ENCODE measurements around the gene SCRT2.

The SCRT2 gene

DNA sequence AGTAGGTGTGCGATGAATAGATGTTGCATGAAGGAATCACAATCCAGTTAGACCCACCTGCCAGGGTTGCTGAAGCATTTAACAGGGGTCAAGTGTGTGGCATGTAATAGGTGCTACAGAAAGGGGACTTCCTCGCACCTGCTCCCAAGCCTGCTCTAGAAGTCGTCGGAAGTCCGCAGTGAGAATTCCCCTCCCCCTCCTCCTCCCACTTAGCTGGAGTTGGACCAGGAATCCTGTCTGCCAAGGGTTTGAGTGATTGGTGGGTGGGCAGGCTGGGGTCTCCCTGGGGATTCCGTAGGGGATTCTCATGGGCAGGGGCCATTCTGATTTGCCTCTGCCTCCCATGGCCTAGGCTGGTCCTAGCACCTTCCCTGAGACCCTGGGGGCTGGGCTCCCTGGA lies 10.3 kb downstream of the SCRT2 start:
- TF ChIP-seq, protein P1, sequence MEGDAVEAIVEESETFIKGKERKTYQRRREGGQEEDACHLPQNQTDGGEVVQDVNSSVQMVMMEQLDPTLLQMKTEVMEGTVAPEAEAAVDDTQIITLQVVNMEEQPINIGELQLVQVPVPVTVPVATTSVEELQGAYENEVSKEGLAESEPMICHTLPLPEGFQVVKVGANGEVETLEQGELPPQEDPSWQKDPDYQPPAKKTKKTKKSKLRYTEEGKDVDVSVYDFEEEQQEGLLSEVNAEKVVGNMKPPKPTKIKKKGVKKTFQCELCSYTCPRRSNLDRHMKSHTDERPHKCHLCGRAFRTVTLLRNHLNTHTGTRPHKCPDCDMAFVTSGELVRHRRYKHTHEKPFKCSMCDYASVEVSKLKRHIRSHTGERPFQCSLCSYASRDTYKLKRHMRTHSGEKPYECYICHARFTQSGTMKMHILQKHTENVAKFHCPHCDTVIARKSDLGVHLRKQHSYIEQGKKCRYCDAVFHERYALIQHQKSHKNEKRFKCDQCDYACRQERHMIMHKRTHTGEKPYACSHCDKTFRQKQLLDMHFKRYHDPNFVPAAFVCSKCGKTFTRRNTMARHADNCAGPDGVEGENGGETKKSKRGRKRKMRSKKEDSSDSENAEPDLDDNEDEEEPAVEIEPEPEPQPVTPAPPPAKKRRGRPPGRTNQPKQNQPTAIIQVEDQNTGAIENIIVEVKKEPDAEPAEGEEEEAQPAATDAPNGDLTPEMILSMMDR (IDR thresholded peaks at IDR 0.05; ENCODE audit: extremely low read depth, missing control alignments), result no peak
- no peak for DNase-seq (ENCODE audit: low spot score)

DNA sequence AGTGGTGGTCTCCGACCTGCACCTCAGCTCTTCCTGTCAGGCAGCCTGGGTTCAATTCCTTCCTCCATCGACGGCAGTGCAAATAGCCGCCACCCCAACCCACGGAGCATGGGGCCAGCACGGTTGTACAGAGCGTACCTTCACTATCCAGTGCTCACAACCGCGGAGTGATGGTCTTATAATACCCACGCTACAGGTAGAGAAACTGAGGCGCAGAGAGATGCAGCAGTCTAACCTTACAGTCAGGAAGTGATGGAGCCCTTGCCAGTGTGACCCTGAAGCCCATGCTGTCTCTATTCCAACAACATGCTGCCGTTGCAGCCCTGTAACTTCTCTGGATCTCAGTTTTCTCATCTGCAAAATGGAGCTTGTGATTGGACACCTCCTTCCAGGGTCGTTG lies 11.0 kb downstream of the SCRT2 start:
- TF ChIP-seq, protein P1 (IDR thresholded peaks at IDR 0.05; ENCODE audit: extremely low read depth, missing control alignments), result no peak
- DNase-seq (ENCODE audit: low spot score), result no peak

DNA sequence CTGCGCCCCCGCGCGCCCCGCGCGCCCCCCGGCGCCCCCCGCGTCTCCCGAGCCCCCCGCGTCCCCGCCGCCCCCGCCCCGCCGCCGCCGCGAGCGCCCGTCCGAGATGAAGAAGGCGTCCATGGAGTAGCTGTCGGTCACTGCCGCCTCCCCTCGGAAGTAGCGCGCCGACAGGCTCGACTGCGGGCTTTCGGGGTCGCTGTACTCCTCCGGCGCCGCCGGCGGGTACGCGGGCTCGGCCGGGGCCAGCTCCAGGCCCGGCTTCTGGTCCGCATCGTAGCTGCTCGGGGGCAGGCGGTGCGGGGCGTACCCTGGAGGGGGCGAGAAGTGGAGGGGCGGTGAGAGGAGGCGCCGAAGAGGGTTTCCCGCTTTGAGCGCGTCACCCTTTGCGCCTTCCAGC lies 11.5 kb downstream of the SCRT2 start:
- no peak for DNase-seq (ENCODE audit: low spot score)
- TF ChIP-seq, protein P1 (IDR thresholded peaks at IDR 0.05; ENCODE audit: extremely low read depth, missing control alignments), result no peak

DNA sequence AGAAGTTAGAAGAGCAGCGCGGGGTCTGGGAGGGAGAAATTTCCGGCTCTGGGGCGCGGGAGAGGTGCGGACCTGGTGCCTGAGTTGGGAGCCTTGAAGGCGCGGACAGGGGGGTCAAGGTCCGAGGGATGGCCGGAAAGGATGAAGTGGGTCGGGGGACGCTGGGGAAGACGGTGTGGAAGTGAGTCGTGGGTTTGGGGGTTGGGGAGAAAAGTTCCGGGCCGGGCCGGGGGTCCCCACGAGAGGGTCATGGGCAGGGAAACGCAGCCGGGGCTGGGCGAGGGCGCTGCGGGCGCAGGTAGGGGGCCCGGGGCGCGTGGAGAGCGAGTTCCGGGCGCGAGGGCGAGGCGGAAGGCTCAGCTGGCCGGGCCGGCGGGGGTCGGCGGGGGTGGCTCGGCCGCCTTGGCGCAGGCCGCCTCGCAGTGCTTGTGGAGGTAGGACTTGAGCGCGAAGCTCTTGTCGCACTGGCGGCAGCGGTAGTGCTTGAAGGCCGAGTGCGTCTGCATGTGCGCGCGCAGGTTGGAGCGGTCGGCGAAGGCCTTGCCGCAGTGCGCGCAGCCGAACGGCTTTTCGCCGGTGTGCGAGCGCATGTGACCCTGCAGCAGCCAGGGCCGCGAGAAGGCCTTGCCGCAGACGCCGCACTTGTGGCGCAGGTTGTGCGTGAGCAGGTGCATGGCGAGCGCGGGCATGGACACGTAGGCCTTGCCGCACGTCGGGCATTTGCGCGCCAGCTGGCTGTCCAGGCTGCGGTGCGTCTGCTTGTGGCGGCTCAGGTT lies 12.1 kb downstream of the SCRT2 start:
- TF ChIP-seq, protein P1 (IDR thresholded peaks at IDR 0.05; ENCODE audit: extremely low read depth, missing control alignments), result no peak

DNA sequence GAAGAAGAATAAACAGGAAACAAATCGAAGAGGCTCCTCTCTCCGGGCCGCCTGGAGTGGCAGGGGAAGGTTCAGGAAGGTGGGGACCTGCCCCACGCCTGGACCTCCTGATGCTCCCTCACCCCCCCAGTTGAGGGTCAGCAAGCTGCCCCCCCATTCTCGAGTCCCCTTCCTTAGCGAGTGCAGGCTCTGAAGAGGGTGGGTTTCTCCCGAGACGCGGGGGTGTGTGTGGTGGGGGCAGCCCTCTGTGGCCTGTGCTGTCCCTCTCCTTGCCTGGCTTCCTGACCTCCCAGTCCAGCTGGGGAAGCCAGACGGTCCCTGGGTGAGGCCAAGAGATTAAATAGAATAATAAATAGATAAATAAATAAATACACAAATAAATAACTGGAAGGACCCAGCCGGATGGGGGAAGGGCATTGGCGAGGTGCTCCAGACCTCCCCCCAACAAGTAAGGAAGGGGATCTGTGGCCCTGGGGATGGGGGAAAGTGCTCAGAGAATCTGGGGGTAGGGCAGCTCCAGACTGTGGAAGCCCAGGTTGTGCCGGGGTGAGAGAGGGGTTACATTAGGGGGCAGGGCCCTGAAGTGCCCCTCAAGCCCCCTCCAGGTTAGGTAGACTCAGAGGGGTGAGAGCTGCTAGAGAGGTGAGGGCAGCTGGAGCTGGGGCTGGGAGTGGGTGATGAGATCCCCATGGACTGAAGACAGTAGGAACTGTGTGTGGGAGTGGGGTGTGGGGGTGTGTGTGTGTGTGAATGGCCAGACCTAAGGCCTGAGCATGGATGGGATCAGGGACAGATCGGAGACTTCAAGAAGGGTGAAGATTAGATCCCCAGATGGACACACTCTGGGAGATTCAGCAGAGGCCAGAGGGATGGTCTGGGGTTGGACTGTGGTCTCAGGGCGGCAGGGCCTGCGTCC lies 13.1 kb downstream of the SCRT2 start:
- DNase-seq (ENCODE audit: low spot score), result no peak
- TF ChIP-seq, protein P1 (IDR thresholded peaks at IDR 0.05; ENCODE audit: extremely low read depth, missing control alignments), result no peak

More for the DNA sequence above, 12.1 kb downstream of the SCRT2 start:
- no peak for DNase-seq (ENCODE audit: low spot score)

DNA sequence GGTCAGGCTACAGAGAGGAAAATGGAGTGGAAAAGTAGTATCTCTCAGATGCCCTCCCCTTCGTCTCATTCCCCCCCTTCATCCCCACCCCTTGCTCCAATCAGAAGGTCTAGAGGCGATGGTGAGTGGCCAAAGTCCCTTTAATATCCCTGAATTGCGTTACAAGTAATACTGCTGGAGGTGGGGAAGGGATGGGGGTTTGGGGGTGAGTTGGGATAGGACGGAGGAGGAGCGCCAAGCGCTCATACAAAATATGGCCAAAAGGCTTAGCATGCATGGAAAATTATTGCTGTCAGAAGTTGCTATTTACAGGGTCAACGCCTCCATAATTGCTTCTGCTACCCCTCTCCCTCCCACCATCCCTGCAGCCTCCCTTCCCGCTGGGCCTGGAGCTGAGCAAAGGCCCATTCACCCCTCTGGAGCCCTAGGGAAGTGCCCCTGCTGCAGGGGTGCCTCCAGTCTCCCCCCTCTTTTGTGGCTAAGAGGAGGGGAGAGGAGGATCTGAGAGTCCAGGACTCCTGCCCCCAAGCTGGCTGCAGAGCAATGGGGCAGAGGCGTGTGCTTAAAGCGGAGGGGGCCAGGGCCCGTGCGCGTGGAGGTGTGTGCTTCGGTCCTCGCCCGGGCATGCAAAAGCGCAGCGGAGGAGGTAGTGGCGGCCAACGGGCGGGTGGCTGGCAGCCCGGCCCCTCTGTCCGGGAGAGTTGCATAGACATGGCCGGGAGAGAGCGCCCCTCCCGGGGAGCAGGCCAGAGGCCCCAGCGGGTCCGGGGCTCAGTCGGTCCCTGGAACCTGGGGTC lies 13.9 kb downstream of the SCRT2 start:
- TF ChIP-seq, protein P1 (IDR thresholded peaks at IDR 0.05; ENCODE audit: extremely low read depth, missing control alignments), result no peak
- DNase-seq (ENCODE audit: low spot score), result no peak

Measured in GM20000 (cell line).